HG03025 (cell line): Measurements from ENCODE around the gene GPR137.
"Not testable (repeated sequence)": the region's sequence is repeated elsewhere in the genome, so short reads cannot be mapped to it uniquely, and the experiment has no call there.

ENCODE experiments used
- ATAC-seq: cut with Tn5 transposase; IDR thresholded peaks from one replicate; pipeline ENCODE4 v1.9.1; 2021; ENCODE audit warnings: mild to moderate bottlenecking, moderate library complexity; ENCODE audit not compliant: unreplicated experiment, low FRiP score

Gene GPR137

DNA sequence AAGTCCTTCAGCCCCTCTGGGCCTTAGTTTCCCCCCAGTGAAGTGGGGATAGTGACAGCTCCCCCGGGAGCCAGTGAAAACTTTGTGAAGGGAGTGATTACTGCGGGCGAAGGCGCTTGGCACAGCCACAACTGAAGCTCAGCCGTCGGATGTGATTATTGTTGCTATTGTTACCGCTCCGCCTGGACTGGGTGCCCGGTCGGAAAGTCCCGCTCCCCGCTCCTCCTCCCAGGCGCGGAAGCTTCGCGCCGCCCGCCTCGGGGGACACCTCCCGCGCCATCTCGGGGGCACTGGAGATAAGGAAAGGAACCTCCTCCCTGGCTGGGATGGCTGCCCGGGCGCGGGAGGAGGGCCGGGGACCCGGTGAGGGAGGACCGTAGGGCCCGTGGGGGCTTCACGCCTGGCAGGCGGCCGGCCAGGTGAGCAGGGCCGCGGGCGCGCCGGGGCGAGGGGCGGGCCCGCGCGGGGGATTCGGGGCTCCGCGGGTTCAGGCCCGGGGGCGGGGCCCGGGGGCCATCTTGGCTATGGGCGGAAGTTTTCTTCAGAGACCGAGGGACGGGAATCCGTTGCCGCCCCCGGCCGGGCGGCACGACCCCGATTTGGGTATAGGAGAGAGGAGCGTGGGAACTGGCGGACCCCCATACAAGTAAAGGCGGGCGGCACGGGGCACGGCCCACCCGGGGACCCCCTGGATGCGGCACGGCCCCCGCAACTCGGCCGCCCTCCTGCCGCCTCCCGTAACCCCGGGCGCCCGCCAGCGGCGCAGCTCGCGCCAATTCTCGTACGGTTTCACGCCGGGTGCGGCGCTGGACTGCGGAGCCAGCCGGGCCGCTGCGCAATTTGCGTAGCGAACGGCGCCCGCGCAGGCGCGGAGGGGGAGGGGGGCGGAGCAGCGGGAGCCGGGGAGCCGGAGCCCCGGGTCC, at the start of gene GPR137:
Gene GPR137 (plus strand): TSS at position 887 of the 923 bp plus-strand sequence. CDS start 677 bp downstream, outside the sequence.
- ATAC-seq = peak; percentile 55

DNA sequence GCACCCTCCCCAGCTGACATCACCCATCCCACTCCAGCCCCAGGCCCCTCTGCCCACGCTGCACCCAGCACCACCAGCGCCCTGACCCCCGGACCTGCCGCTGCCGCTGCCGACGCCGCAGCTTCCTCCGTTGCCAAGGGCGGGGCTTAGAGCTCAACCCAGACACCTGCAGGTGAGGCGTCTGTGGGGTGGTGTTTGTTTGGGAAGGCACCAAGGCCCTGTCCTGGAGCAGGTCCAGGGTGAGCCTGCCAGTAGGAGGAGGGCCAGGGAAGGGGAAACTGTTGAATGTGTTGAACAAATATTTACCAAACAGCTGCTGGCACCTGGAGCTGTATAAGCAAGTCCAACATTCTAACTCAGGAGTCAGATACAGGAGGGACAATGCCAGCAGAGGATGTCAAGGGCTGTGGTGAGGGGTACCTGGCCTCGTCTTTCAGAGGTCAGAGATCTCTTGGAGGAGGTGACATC, 48.1 kb upstream of the GPR137 start:
- no peak for ATAC-seq

- no peak for ATAC-seq
Measured at GRCh38 chr11:64238076-64238475, 47.6 kb upstream of the GPR137 start.

DNA sequence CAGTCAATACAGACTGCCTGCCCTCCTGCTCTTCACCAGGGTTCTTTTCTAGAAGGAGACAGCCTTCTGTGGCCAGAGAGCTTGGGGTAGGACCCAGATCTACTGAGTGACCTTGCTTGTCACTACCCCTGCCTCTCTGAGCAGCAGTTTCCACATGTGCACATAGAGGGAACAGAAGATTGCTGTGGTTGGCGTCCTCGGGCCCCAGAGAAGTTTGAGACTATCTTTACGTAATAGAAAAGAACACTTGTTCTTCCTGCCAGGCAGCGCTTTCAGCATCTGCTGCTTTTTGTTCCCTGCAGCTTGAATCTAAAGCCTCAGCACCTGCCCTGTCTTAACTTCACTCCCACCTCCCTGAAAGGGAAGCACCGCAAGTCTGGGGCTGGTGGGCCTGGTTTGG, 46.6 kb upstream of the GPR137 start:
- ATAC-seq = no peak

GRCh38 chr11:64239662-64240434, 45.8 kb upstream of the GPR137 start:
- no peak for ATAC-seq

- peak; percentile 53 for ATAC-seq
Measured at GRCh38 chr11:64240435-64241240, 45.0 kb upstream of the GPR137 start, which contains the start of gene FKBP2. FKBP2 (plus strand) TSS chr11:64241095; CDS start chr11:64242388, 1,293 bp downstream.

- ATAC-seq = peak; percentile 39
Measured at GRCh38 chr11:64241241-64241490, 44.5 kb upstream of the GPR137 start.

DNA sequence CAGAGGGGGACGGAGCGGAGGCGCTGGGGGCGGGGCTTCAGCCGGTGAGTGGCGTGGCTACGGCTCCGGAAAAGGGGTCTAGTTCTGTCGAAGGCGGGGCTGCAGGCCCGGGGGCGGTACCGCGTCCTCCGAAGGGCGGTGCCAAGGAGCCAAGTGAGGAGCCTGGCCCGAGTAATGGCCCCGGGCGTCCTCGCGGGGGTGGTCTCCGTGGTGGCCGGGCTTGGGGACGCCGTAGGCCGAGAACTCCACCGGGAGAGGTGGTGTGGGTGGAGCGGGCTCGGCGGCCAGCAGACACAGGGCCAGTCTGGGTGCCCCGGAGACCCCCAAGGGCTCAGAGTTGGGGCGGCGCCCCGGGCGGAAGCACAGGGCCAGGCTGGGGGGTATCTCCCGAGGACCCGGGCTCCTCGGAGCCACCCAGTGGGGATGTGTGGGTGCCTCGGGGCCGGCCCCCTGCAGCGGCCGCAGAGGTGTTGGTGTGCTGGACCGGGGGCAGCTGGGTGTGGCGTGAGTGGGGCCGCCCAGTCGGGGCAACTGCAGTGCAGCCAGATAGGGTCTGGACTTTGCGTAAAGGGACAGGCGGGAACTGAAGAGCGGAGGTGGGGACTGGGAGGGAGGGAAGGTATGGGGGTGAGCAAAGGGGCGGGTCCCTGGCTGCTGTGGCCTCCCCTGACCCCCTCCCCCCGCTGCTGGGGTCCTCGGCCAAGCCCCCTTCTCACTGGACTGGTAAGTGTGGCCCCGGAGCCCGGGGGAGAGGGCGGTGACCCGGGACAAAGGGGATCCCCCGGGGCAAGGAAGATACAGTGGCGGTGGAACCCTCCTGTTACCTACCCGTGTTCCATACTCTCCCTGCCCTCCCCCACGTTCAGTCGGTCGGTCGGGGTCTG, 43.9 kb upstream of the GPR137 start:
- peak; percentile 45 for ATAC-seq

DNA sequence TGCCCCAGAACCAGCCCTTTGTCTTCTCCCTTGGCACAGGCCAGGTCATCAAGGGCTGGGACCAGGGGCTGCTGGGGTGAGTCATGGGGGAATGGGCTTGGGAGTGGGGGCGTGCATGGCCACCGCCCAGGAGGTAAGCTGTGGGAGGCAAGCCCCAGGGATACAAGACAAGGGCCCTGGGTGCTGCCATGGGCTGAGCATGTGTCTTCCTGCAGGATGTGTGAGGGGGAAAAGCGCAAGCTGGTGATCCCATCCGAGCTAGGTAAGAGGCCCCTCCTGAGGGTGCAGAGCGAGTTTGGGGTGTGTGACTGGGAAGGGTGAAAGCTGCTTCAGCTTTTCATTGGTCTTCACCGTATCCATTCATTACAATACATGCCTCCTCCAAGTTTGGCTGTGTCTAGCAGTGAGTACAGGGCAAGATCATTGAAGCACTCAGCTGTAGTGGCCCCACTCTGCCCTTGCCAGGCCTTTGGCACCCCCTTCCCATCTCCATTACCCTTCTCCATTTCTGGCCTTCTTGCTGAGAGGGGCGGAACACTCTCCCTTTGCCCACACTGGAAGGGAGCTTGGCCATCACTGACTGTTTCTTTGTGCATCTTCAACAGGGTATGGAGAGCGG, 42.3 kb upstream of the GPR137 start:
- no peak for ATAC-seq

DNA sequence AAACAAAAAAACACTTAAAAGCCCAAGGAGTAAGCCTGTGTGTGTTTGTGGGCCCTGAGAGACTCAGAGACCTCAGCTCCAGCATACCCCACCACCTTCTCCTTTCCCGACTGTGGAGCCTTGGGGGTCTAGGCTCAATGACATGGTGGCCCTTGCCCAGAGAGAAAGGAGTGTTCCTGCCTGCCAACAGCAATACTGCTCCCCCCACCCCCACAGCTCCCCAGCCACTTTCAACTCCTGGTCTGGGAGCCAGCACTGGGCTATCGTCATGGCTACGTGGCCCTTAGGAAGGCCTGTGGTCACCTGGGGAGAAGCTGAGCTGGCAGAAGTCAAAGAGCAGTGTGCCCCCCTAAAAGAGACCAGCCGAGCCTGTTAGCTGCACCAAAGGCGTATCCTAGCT, 41.5 kb upstream of the GPR137 start:
- ATAC-seq = no peak

- no peak for ATAC-seq
Measured at GRCh38 chr11:64244966-64245365, 40.7 kb upstream of the GPR137 start.

- ATAC-seq = no peak
Measured at GRCh38 chr11:64245401-64245796, 40.2 kb upstream of the GPR137 start.

- ATAC-seq = no peak
Measured at GRCh38 chr11:64245797-64246620, 39.6 kb upstream of the GPR137 start.

- not testable (repeated sequence) for ATAC-seq
Measured at GRCh38 chr11:64246621-64246870, 39.1 kb upstream of the GPR137 start.

- ATAC-seq = peak; percentile 37
Measured at GRCh38 chr11:64246871-64247728, 38.5 kb upstream of the GPR137 start, which contains the start of gene PPP1R14B. PPP1R14B (minus strand) TSS chr11:64246943; CDS start chr11:64246673, 270 bp downstream.

DNA sequence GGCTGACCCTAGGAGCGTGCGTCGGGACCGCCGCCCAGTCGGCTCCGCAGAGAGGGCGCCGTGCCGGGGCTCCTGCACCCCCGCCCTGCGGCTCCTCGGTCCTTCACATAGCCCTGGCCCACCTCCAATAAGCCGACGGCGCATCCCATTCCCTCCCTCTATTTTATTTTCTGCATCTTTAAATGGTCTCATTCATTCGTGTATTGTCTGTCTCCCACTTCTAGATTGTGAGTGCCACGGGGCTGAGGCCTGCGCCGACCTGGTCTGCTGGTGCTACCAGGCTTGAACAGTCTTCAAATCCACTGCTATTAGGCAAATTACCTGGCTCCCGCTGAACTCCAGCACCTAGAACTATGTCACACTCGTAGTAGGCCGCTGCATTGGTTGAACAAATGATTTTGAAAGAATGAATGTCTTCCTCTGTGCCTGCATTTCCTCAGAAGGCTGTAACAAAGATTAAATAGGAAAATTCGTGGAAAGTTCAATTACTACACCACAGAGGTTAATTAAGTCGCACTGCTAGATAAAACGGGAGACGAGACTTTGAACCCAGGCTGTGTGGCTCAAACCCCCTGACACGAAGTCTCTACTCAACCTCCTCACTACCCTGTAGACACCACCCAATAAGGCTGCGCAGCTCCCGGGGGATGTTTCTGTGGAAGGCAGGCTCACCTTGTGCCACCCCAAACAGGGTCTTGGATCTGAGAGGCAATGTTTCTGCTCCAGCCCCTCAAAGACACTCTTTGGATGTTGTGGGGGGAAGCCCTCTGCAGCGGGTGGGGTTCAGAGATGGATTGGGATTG, 37.7 kb upstream of the GPR137 start:
- ATAC-seq = peak; percentile 3

DNA sequence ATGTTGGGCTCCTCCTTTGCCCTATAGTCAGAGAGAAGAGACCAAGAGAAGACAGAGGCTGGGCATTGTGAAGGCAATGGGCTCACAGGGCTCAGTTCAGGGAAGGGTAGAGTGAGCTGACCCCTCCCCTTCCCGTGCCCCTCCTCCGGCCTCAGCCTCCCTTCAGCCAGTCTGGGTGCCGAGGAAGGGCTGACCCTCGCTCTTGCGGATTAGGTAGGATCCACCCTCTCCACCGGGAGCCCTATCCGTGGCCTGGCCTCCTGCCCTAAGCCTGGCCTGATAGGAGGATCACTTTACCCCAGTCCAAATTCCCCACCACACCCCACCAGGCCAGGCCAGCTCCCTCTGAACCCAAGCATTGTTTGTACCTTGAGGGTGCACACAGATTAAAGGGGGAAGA, 37.1 kb upstream of the GPR137 start:
- no peak for ATAC-seq
